Upper lobe of right lung (tissue), 1 donor: ENCODE results near the gene SLC22A7. TPM values are rescaled to one million over a fixed set of nuclear protein-coding genes. Genes with fewer than 3 reads are reported as not detected.

Experiments
- ATAC-seq: fragments of 200-7000 bp; cut with Tn5 transposase; one replicate; pipeline ENCODE4 v1.9.1; 2020; ENCODE audit warnings: mild to moderate bottlenecking, moderate library complexity
- DNase-seq: peaks from one replicate; pipeline ENCODE4 v3.0.0-alpha.2; 2020
- H3K27ac ChIP-seq: fragments of 200-600 bp; one replicate; pipeline ENCODE4 v1.8.0; 2022
- H3K27me3 ChIP-seq: fragments of 200-600 bp; one replicate; pipeline ENCODE4 v1.8.0; 2022; ENCODE audit warnings: mild to moderate bottlenecking
- H3K36me3 ChIP-seq: fragments of 200-600 bp; one replicate; pipeline ENCODE4 v1.8.0; 2022
- H3K4me1 ChIP-seq: fragments of 200-600 bp; one replicate; pipeline ENCODE4 v1.8.0; 2022
- H3K4me3 ChIP-seq: fragments of 200-600 bp; one replicate; pipeline ENCODE4 v1.8.0; 2022; ENCODE audit warnings: mild to moderate bottlenecking
- H3K9me3 ChIP-seq: fragments of 200-600 bp; one replicate; pipeline ENCODE4 v1.8.0; 2022
- intact Hi-C: fragments of 100-400 bp; cut with DNase I; formaldehyde crosslinking; loops from one replicate; pipeline ENCODE4 v1.11.0; 2022
- total RNA-seq: library from RNA; stranded (reverse); fragmentation: NEBNext Ultra II Directional; extraction: Animal tissue kit (Norgen Biotek cat#: 25700); gene quantifications from one replicate; pipeline ENCODE4 v1.2.1, GENCODE V29; 2021
- TF ChIP-seq, protein P1 (sequence below): fragments of 200-600 bp; IDR thresholded peaks from one replicate; pipeline ENCODE4 v1.8.0; 2022; ENCODE audit warnings: antibody characterized with exemption
- donor health status: DM: no; HTN: yes; CAD: no; lungs with severe emphysema.

The SLC22A7 gene
- total RNA-seq, 1 donor from 2014 or later = not detected

DNA sequence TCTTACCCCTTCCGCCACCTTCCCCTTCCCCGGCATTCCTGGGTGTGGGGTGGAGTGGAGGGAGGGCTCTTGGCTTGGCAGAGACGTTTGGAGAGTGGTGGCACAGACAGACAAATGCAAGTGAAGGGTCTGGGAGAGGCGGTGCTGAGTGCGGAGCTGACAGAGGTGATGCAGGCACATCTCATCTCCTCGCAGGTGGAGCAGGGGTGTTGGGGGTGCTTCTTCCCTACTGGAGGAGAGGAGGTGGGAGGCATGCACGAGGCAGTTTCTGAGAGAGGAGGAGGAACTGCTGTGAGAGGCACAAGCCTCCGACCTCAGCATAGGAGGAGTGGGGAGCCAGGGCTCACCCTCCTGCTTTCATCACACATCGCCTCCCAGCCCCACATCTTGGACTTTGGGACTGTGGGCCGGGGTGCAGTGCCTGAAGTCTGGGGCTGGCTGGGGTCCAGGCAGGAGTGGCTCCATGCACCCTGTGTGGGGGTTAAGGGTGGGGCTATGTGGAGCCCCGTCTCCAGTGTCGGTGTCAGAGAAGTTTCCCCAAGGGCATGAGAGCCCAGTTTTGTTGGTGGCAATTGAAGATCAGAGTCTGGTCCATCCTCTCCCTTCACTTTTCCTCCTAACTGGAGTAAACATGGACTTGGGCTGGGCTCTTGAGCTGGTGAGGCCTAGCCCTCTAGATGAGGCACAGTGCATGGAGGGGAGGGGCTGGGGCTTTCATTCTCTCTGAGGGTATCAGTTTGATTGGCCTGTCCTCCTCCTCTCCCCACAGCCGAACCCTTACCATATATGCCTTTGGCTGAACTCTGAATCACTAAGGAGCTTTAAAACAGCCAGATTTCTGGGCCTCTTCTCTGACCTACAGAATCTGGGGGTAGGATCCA lies 20.2 kb upstream of the SLC22A7 start:
- no peak for ATAC-seq

DNA sequence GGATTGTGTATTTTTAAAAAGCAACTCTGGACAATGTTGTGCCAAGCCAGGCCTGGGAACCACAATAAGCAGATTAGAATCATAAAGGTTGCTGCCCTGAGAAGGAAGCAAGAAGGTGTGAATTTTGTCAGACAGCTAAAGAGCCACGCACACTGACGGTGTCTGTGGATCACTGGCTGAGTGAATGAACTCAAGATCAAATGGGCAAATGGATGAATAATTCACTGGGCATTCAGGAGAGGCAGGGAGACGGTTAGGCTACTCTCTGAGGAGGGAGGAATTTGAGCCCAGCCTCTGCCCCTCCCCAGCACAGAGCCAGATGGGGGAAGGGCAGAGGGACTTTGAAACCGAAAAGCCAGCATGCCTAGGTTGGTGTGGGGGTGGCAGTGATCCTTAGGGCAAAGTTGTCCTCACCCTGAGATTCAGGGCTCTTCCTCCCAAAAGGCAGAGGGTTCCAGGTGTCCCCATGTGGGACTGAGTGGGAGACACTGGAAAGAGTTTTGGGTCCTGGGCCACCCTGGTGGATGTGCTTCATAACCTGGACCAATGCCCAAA lies 19.5 kb upstream of the SLC22A7 start:
- H3K4me1 ChIP-seq = no peaks in the 10 kb centered on the region
- H3K9me3 ChIP-seq = no peaks in the 10 kb centered on the region
- ATAC-seq = no peak
- no peak for DNase-seq
- no peak overlapping the region for H3K4me3 ChIP-seq
- no peaks in the 10 kb centered on the region for H3K36me3 ChIP-seq
- H3K27me3 ChIP-seq = peaks cover 32% of the 10 kb centered on the region
- H3K27ac ChIP-seq = no peak overlapping the region
- intact Hi-C loops = no loop called here
- TF ChIP-seq, protein P1, sequence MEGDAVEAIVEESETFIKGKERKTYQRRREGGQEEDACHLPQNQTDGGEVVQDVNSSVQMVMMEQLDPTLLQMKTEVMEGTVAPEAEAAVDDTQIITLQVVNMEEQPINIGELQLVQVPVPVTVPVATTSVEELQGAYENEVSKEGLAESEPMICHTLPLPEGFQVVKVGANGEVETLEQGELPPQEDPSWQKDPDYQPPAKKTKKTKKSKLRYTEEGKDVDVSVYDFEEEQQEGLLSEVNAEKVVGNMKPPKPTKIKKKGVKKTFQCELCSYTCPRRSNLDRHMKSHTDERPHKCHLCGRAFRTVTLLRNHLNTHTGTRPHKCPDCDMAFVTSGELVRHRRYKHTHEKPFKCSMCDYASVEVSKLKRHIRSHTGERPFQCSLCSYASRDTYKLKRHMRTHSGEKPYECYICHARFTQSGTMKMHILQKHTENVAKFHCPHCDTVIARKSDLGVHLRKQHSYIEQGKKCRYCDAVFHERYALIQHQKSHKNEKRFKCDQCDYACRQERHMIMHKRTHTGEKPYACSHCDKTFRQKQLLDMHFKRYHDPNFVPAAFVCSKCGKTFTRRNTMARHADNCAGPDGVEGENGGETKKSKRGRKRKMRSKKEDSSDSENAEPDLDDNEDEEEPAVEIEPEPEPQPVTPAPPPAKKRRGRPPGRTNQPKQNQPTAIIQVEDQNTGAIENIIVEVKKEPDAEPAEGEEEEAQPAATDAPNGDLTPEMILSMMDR = no peak

More for the DNA sequence above, 20.2 kb upstream of the SLC22A7 start:
- intact Hi-C loops = no loop called here
- Histone ChIP-seq H3K36me3 (no peaks in the 10 kb centered on the region), H3K4me3 (no peak overlapping the region), H3K27me3 (peaks cover 25% of the 10 kb centered on the region), H3K9me3 (no peaks in the 10 kb centered on the region), H3K27ac (no peak overlapping the region), H3K4me1 (no peaks in the 10 kb centered on the region)
- no peak for DNase-seq
- TF ChIP-seq, protein P1 = no peak

DNA sequence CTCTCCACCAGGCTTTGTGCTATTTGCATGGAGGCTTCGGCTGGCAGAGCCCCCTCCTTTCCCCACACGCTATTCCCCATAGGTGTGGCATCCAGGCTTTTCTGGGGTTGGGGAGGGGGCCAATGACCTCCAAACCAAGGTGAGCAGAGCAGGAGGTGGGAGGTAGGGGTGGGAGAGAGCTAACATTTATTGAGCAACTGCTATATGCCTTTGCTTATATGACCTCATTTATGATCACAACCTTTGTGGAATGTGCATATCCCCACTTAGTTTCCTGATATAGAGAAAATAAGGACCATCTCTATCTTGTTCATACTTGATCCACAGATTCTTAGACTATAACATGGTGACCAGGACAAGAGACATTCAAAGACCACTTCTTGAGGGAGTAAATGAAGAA lies 17.8 kb upstream of the SLC22A7 start:
- H3K4me3 ChIP-seq = no peak overlapping the region
- H3K27me3 ChIP-seq = peaks cover 41% of the 10 kb centered on the region
- no peaks in the 10 kb centered on the region for H3K4me1 ChIP-seq
- H3K9me3 ChIP-seq = no peaks in the 10 kb centered on the region
- ATAC-seq (no peak), DNase-seq (no peak)
- H3K36me3 ChIP-seq = no peaks in the 10 kb centered on the region
- TF ChIP-seq, protein P1 = no peak
- no peak overlapping the region for H3K27ac ChIP-seq
- intact Hi-C loops = no loop called here

DNA sequence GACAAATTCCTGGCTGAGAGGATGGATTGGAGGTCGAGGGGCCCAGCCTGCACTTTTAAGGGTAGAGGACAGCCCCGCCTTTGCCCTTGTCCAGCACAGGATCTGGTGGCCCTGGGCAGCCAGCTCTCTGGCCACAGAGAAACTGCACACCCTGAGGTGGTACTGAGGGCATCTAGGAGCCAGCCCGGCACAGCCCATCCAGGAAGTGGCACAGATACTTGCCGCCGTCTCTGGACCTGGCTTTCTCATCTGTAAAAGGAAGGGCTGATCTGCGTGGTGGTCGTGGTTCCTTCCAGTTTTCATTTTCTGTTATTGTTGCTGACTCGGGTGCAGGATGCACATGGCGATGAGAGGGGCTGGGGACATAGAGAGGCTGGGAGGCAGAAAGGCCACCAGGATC lies 16.0 kb upstream of the SLC22A7 start:
- Histone ChIP-seq H3K27me3 (peaks cover 34% of the 10 kb centered on the region), H3K9me3 (no peaks in the 10 kb centered on the region), H3K4me3 (no peak overlapping the region), H3K27ac (no peak overlapping the region), H3K4me1 (no peaks in the 10 kb centered on the region), H3K36me3 (no peaks in the 10 kb centered on the region)
- no peak for DNase-seq
- intact Hi-C loops = no loop called here
- TF ChIP-seq, protein P1 = no peak
- no peak for ATAC-seq

DNA sequence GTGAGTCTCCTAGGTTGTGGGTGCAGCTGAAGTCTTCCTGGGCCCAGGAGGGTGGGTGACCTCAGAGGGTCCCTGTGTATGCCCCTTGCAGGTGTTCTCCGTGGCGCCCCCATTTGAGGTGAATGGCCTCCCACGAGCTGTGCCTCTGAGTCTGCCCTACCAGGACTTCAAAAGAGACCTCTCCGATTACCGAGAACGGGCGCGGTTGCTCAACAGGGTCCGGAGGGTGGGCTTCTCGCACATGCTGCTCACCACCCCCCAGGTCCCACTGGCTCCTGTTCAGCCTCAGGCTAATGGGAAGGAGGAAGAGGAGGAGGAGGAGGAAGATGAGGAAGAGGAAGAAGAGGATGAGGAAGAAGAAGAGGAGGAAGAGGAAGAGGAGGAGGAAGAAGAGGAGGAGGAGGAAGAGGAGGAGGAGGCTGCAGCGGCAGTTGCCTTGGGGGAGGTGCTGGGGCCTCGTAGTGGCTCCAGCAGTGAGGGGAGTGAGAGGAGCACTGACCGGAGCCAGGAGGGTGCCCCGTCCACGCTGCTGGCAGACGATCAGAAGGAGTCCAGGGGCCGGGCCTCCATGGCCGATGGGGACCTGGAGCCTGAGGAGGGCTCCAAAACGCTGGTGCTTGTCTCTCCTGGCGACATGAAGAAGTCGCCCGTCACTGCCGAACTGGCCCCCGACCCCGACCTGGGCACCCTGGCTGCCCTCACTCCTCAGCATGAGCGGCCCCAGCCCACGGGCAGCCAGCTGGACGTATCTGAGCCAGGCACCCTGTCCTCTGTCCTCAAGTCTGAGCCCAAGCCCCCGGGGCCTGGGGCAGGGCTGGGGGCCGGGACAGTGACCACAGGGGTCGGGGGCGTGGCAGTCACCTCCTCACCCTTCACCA lies 15.2 kb upstream of the SLC22A7 start:
- H3K27me3 ChIP-seq = peaks cover 33% of the 10 kb centered on the region
- H3K27ac ChIP-seq = no peak overlapping the region
- no peaks in the 10 kb centered on the region for H3K9me3 ChIP-seq
- no peaks in the 10 kb centered on the region for H3K36me3 ChIP-seq
- no peak overlapping the region for H3K4me3 ChIP-seq
- DNase-seq = no peak
- TF ChIP-seq, protein P1 = no peak
- intact Hi-C loops = no loop called here
- H3K4me1 ChIP-seq = no peaks in the 10 kb centered on the region
- ATAC-seq = no peak
